AG04450 (cell line): ENCODE results near the gene KIAA2012. TPM values are rescaled to one million over a fixed set of nuclear protein-coding genes. Genes with fewer than 3 reads are reported as not detected.

Source experiments
- CTCF ChIA-PET: fragments of 300-600, 350-600 bp; formaldehyde crosslinking; extraction: SDS; loops from one replicate; lab custom pipeline; 2022; ENCODE audit warnings: antibody characterized with exemption, inconsistent platforms; lab: Charles Lee
- POLR2A ChIA-PET: fragments of 350-600 bp; formaldehyde crosslinking; extraction: SDS; loops from one replicate; lab custom pipeline; 2021; ENCODE audit warnings: antibody characterized with exemption, inconsistent platforms; lab: Yijun Ruan, JAX
- DNase-seq: peaks from one replicate; pipeline ENCODE4 v3.0.0-alpha.2; 2011; ENCODE audit warnings: low read depth, low spot score
- H3K27ac ChIP-seq: one replicate; pipeline ENCODE4 v1.5.1; 2012; ENCODE audit warnings: low read depth, low read length, control low read depth
- H3K27me3 ChIP-seq: one replicate; pipeline ENCODE4 v1.6.0; 2012; ENCODE audit warnings: low read length; ENCODE audit not compliant: control insufficient read depth, insufficient read depth
- H3K4me3 ChIP-seq: 2 replicates; pipeline ENCODE4 v1.5.1; 2011; ENCODE audit warnings: mild to moderate bottlenecking, low read depth, low read length, control low read depth
- H3K9me3 ChIP-seq: 2 replicates; pipeline ENCODE4 v1.5.1; 2012; ENCODE audit warnings: low read length; ENCODE audit not compliant: control insufficient read depth, insufficient read depth
- CTCF ChIP-seq: IDR thresholded peaks from 2 replicates; pipeline ENCODE4 v1.5.1; 2011; ENCODE audit warnings: low read depth, low read length, control low read depth, inconsistent platforms
- polyA plus RNA-seq: library from polyadenylated mRNA; depleted of rRNA; stranded (reverse); fragments of >200 nt; gene quantifications from 2 replicates; pipeline ENCODE4 v1.2.3, GENCODE V29; 2011

The KIAA2012 gene
- polyA plus RNA-seq, 1 experiment: 0.12 TPM

DNA sequence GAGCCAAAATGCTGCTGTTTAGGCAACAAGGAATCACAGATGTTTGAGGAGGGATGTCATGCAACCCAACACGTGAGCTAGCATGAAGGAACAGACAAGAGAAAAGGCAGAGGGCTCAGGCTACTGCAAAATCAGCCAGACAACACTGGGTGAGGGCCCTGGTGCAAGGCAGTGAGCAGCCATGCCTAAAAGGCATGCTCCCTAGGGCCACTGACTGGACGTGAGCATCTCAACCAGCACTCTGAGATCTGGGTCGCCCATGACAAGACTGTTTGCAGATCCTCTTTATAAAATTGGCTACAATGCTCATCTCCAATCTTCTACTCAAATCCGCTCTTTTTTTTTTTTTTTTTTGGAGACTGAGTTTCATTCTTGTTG is 49.1 kb downstream of the KIAA2012 start:
- no peak overlapping the region for H3K4me3 ChIP-seq
- H3K27me3 ChIP-seq: no peaks in the 10 kb centered on the region
- no peak for DNase-seq
- no peak overlapping the region for H3K27ac ChIP-seq
- peaks cover 2% of the 10 kb centered on the region; the same call in 1 of the 2 replicates for H3K9me3 ChIP-seq
- ChIA-PET POLR2A (interaction anchor here (1.0 kb wide), 1 partner anchor 13 kb away, joined by 3 read pairs; no protein-coding TSS in a partner anchor), CTCF (no interaction called here)
- no peak for TF ChIP-seq CTCF

DNA sequence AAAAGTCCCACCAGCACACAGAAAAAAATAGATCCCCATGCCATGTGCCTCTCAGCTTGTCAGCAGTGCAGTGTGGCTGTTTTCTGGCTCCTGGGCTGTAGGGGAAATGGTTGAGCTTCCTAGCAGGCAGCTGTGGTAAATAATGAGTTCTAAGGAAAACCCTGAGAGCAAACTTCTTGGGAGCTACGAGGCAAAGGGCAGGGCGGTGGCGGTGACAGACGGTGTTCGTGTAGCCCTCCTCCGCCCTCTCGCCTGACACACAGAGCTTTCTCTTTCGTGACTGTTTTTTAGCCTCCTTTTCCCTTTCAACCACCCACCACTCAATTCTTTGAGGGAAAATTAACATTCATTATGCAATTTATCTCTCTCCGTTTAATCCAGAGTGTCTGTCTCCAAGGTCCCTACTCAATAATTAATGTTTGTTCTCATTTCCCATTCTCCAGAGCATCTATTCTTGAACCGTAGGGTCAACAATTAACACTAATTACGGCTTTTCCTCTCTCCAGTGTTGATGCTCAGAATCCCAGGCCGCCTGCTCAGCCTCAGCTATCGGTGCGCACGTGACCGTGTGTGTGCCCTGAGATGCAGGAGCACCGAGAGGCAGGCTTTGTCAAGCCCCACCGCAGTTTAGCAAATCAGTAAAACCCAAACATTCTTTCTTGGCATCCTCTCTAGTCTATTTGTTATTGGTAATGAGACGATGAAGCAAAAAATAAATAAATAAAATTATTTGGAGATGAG is 50.1 kb downstream of the KIAA2012 start:
- CTCF ChIA-PET: interaction anchor here (0.6 kb wide), 1 partner anchor 19 kb away, joined by 3 read pairs; no protein-coding TSS in a partner anchor

DNA sequence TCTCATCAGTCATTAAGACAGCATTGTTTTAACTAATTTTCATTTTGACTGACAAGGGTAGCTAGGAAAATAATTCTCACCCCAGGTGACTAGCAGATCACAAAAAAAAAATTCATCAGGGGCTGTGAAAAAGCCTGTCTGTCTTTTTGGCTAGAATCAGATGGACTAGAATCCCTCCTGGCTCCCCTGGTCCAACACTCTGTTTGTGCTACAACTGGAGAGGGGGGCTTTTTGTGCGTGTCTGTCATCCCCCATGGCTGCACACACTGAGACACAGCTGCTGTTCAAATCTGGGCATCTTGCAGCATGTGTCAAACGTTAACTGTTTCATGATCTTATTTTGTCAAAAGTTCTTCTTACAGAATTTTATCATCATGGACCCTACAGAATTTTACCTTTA is 51.2 kb downstream of the KIAA2012 start:
- CTCF ChIA-PET: no interaction called here
- no peak for DNase-seq
- H3K27ac ChIP-seq: no peak overlapping the region
- no peaks in the 10 kb centered on the region for H3K27me3 ChIP-seq
- H3K9me3 ChIP-seq: peaks cover 2% of the 10 kb centered on the region; the same call in 1 of the 2 replicates
- no peak for TF ChIP-seq CTCF
- POLR2A ChIA-PET: no interaction called here
- H3K4me3 ChIP-seq: no peak overlapping the region

More for the DNA sequence above, 50.1 kb downstream of the KIAA2012 start:
- Histone ChIP-seq H3K27me3 (no peaks in the 10 kb centered on the region), H3K9me3 (peaks cover 2% of the 10 kb centered on the region; the same call in 1 of the 2 replicates), H3K4me3 (no peak overlapping the region), H3K27ac (no peak overlapping the region)
- no peak for TF ChIP-seq CTCF
- POLR2A ChIA-PET: no interaction called here
- DNase-seq: no peak

- H3K9me3 ChIP-seq: no peaks in the 10 kb centered on the region
- ChIA-PET CTCF (no interaction called here), POLR2A (interaction anchor here (0.7 to 1.2 kb wide), 2 partner anchors 24 to 214 kb away, joined by 3 to 4 read pairs; no protein-coding TSS in a partner anchor)
- no peak for TF ChIP-seq CTCF
- no peaks in the 10 kb centered on the region for H3K27me3 ChIP-seq
- no peak overlapping the region for H3K4me3 ChIP-seq
- no peak overlapping the region for H3K27ac ChIP-seq
- DNase-seq: no peak
Observed at GRCh38 chr2:202127687-202128331, 54.8 kb downstream of the KIAA2012 start.

- Histone ChIP-seq H3K4me3 (no peak overlapping the region), H3K27ac (no peak overlapping the region), H3K27me3 (no peaks in the 10 kb centered on the region), H3K9me3 (no peaks in the 10 kb centered on the region)
- DNase-seq: no peak
- CTCF ChIA-PET: no interaction called here
- no peak for TF ChIP-seq CTCF
- POLR2A ChIA-PET: no interaction called here
Observed at GRCh38 chr2:202129841-202130240, 56.8 kb downstream of the KIAA2012 start.
